ENCODE measurements around the gene MLLT10.
"Not testable (repeated sequence)": the region's sequence is repeated elsewhere in the genome, so short reads cannot be mapped to it uniquely, and the experiment has no call there.

Gene MLLT10

GRCh38 chr10:21574514-21574913 is 40.5 kb downstream of the MLLT10 start:
- not testable (repeated sequence) for DNase-seq (ENCODE audit: low read depth in 1 of 2, low spot score in 1 of 2)

GRCh38 chr10:21579291-21579690 is 45.3 kb downstream of the MLLT10 start:
- no peak for DNase-seq (ENCODE audit: low read depth in 1 of 2, low spot score in 1 of 2)

- DNase-seq (ENCODE audit: low read depth in 1 of 2, low spot score in 1 of 2), result not testable (repeated sequence)
Measured at GRCh38 chr10:21581421-21581834, 47.4 kb downstream of the MLLT10 start.

GRCh38 chr10:21584834-21585530 is 51.0 kb downstream of the MLLT10 start:
- DNase-seq (ENCODE audit: low read depth in 1 of 2, low spot score in 1 of 2), result no peak

GRCh38 chr10:21587391-21587790 is 53.4 kb downstream of the MLLT10 start:
- DNase-seq (ENCODE audit: low read depth in 1 of 2, low spot score in 1 of 2), result no peak

- DNase-seq (ENCODE audit: low read depth in 1 of 2, low spot score in 1 of 2), result not testable (repeated sequence)
Measured at GRCh38 chr10:21588159-21588558, 54.1 kb downstream of the MLLT10 start.

- DNase-seq (ENCODE audit: low read depth in 1 of 2, low spot score in 1 of 2), result no peak
Measured at GRCh38 chr10:21593986-21594385, 60.0 kb downstream of the MLLT10 start.

- DNase-seq (ENCODE audit: low read depth in 1 of 2, low spot score in 1 of 2), result no peak
Measured at GRCh38 chr10:21599582-21599981, 65.5 kb downstream of the MLLT10 start.

GRCh38 chr10:21600804-21601433 is 66.9 kb downstream of the MLLT10 start:
- no peak for DNase-seq (ENCODE audit: low read depth in 1 of 2, low spot score in 1 of 2)

GRCh38 chr10:21602313-21602712 is 68.3 kb downstream of the MLLT10 start:
- no peak for DNase-seq (ENCODE audit: low read depth in 1 of 2, low spot score in 1 of 2)

- DNase-seq (ENCODE audit: low read depth in 1 of 2, low spot score in 1 of 2), result no peak
Measured at GRCh38 chr10:21603721-21604120, 69.7 kb downstream of the MLLT10 start.

GRCh38 chr10:21604651-21605050 is 70.6 kb downstream of the MLLT10 start:
- no peak for DNase-seq (ENCODE audit: low read depth in 1 of 2, low spot score in 1 of 2)

- no peak for DNase-seq (ENCODE audit: low read depth in 1 of 2, low spot score in 1 of 2)
Measured at GRCh38 chr10:21607907-21608306, 73.9 kb downstream of the MLLT10 start.

- no peak for DNase-seq (ENCODE audit: low read depth in 1 of 2, low spot score in 1 of 2)
Measured at GRCh38 chr10:21614000-21614399, 80.0 kb downstream of the MLLT10 start.

- no peak for DNase-seq (ENCODE audit: low read depth in 1 of 2, low spot score in 1 of 2)
Measured at GRCh38 chr10:21617267-21617666, 83.2 kb downstream of the MLLT10 start.

- no peak for DNase-seq (ENCODE audit: low read depth in 1 of 2, low spot score in 1 of 2)
Measured at GRCh38 chr10:21623291-21623690, 89.3 kb downstream of the MLLT10 start.

- DNase-seq (ENCODE audit: low read depth in 1 of 2, low spot score in 1 of 2), result not testable (repeated sequence)
Measured at GRCh38 chr10:21624421-21624820, 90.4 kb downstream of the MLLT10 start.

GRCh38 chr10:21624951-21625350 is 90.9 kb downstream of the MLLT10 start:
- no peak for DNase-seq (ENCODE audit: low read depth in 1 of 2, low spot score in 1 of 2)

- DNase-seq (ENCODE audit: low read depth in 1 of 2, low spot score in 1 of 2), result no peak
Measured at GRCh38 chr10:21625623-21626229, 91.7 kb downstream of the MLLT10 start.

- DNase-seq (ENCODE audit: low read depth in 1 of 2, low spot score in 1 of 2), result no peak
Measured at GRCh38 chr10:21626457-21627161, 92.6 kb downstream of the MLLT10 start.

- DNase-seq (ENCODE audit: low read depth in 1 of 2, low spot score in 1 of 2), result no peak
Measured at GRCh38 chr10:21627331-21627730, 93.3 kb downstream of the MLLT10 start.

GRCh38 chr10:21628023-21628422 is 94.0 kb downstream of the MLLT10 start:
- DNase-seq (ENCODE audit: low read depth in 1 of 2, low spot score in 1 of 2), result no peak

All from stimulated activated CD4-positive, alpha-beta T cell treated with anti-CD3 and anti-CD28 coated beads, Interleukin-15, amount 100 ng/mL, for 1 hour (primary cell).